B cell (primary cell): ENCODE measurements around the gene SLC25A34. TPM values are rescaled to one million over a fixed set of nuclear protein-coding genes. Genes with fewer than 3 reads are reported as not detected.
"Not testable (repeated sequence)": the region's sequence is repeated elsewhere in the genome, so short reads cannot be mapped to it uniquely, and the experiment has no call there.

ENCODE experiments used
- ATAC-seq: fragments of 200-7000 bp; cut with Tn5 transposase; one replicate; pipeline ENCODE4 v1.10.0; 2021; ENCODE audit warnings: low read depth, mild to moderate bottlenecking, moderate number of reproducible peaks, moderate library complexity
- CTCF ChIA-PET: fragments of 350-600 bp; sonication (Branson Sonifier 250); formaldehyde crosslinking; loops from one replicate; lab custom pipeline; 2021; ENCODE audit warnings: antibody characterized with exemption, inconsistent platforms; lab: Charles Lee
- POLR2A ChIA-PET: fragments of 350-600 bp; sonication (Branson Sonifier 250); formaldehyde crosslinking; loops from one replicate; lab custom pipeline; 2021; ENCODE audit warnings: antibody characterized with exemption; lab: Charles Lee
- DNase-seq: peaks from one replicate; pipeline ENCODE4 v3.0.0; 2013
- H2AFZ ChIP-seq: 2 replicates; pipeline ENCODE4 v1.6.1; 2012; ENCODE audit warnings: mild to moderate bottlenecking, low read depth, low read length; ENCODE audit not compliant: insufficient read depth, poor library complexity, severe bottlenecking
- H3K27ac ChIP-seq, 2 donors: 1 replicate in 1 of 2; 2 replicates in 1 of 2; pipeline ENCODE4 v1.5.1; 2012 to 2013; ENCODE audit warnings: low read length in 2 of 2, mild to moderate bottlenecking in 2 of 2, moderate library complexity in 1 of 2
- H3K27me3 ChIP-seq, 4 experiments: fragments of 200-600 bp in 1 of 4; sonication (generic) in 1 of 4; replicated peaks in 1 of 4; 1 replicate in 2 of 4; 2 replicates in 2 of 4; pipeline versions ENCODE4 v1.6.1 to v1.7.0; 2013 to 2016; ENCODE audit warnings: low read length in 3 of 4, mild to moderate bottlenecking in 2 of 4, mixed read lengths in 1 of 4, moderate library complexity in 1 of 4; ENCODE audit not compliant: insufficient read depth in 4 of 4, control insufficient read depth in 3 of 4; ENCODE audit errors: control extremely low read depth in 1 of 4
- H3K36me3 ChIP-seq, 2 experiments: replicated peaks in 1 of 2; 1 replicate in 1 of 2; 2 replicates in 1 of 2; pipeline versions ENCODE4 v1.6.1 to v1.7.1; 2013; ENCODE audit warnings: low read length in 1 of 2; ENCODE audit not compliant: insufficient read depth in 2 of 2, control insufficient read depth in 1 of 2; ENCODE audit errors: control extremely low read depth in 1 of 2, extremely low read depth in 1 of 2
- H3K4me1 ChIP-seq, 2 donors: fragments of 200-600 bp in 1 of 2; sonication (generic) in 1 of 2; 1 replicate in 1 of 2; 2 replicates in 1 of 2; pipeline versions ENCODE4 v1.5.1 to v1.6.1; 2013 to 2017; ENCODE audit warnings: low read length in 2 of 2; ENCODE audit not compliant: control insufficient read depth in 2 of 2, insufficient read depth in 2 of 2
- H3K4me2 ChIP-seq: replicated peaks from 2 replicates; pipeline ENCODE3; 2012; ENCODE audit warnings: mild to moderate bottlenecking, low read depth, low read length; ENCODE audit not compliant: poor library complexity, severe bottlenecking
- H3K4me3 ChIP-seq, 5 experiments: fragments of 200-600 bp in 1 of 5; sonication (generic) in 1 of 5; 1 replicate in 3 of 5; 2 replicates in 2 of 5; pipeline versions ENCODE4 v1.5.1 to v1.7.0; 2011 to 2016; ENCODE audit warnings: low read length in 4 of 5, mild to moderate bottlenecking in 4 of 5, low read depth in 2 of 5, control low read depth in 1 of 5, moderate library complexity in 1 of 5; ENCODE audit not compliant: insufficient read depth in 1 of 5; ENCODE audit errors: control extremely low read depth in 1 of 5, extremely low read depth in 1 of 5
- H3K79me2 ChIP-seq: fragments of 200-600 bp; sonication (generic); one replicate; pipeline ENCODE4 v1.6.0; 2016; ENCODE audit warnings: low read length; ENCODE audit not compliant: control insufficient read depth, insufficient read depth
- H3K9ac ChIP-seq: fragments of 200-600 bp; sonication (generic); 2 replicates; pipeline ENCODE4 v1.6.1; 2017; ENCODE audit warnings: mild to moderate bottlenecking, low read length, moderate library complexity
- H3K9me3 ChIP-seq, 3 donors: one replicate each; pipeline versions ENCODE4 v1.6.1 to v1.7.1; 2013; ENCODE audit warnings: low read length in 2 of 3; ENCODE audit not compliant: control insufficient read depth in 2 of 3, insufficient read depth in 1 of 3; ENCODE audit errors: control extremely low read depth in 1 of 3
- H4K20me1 ChIP-seq: 2 replicates; pipeline ENCODE4 v1.6.0; 2012; ENCODE audit warnings: mild to moderate bottlenecking, low read length; ENCODE audit not compliant: insufficient read depth, control insufficient read depth, poor library complexity, severe bottlenecking
- H3K27ac Mint-ChIP-seq: one replicate; pipeline ENCODE4 v1.8.0; 2021; ENCODE audit warnings: mixed read lengths
- H3K27me3 Mint-ChIP-seq: one replicate; pipeline ENCODE4 v1.8.0; 2021; ENCODE audit warnings: mixed read lengths
- H3K4me1 Mint-ChIP-seq: one replicate; pipeline ENCODE4 v1.8.0; 2021; ENCODE audit warnings: mixed read lengths
- H3K4me3 Mint-ChIP-seq: one replicate; pipeline ENCODE4 v1.8.0; 2021; ENCODE audit warnings: mixed read lengths
- H3K9me3 Mint-ChIP-seq: one replicate; pipeline ENCODE4 v1.8.0; 2022; ENCODE audit warnings: mixed read lengths; ENCODE audit not compliant: insufficient read depth
- CTCF ChIP-seq: fragments of 200-600 bp; IDR thresholded peaks from one replicate; pipeline ENCODE4 v1.8.0; 2022; ENCODE audit warnings: antibody characterized with exemption, mild to moderate bottlenecking
- EZH2 ChIP-seq: IDR thresholded peaks from 2 replicates; pipeline ENCODE4 v1.6.1; 2012; ENCODE audit warnings: borderline replicate concordance, low read depth, mild to moderate bottlenecking, moderate library complexity, low read length; ENCODE audit not compliant: insufficient read depth, poor library complexity, severe bottlenecking
- WGBS: methylation state at CpG from one replicate; pipeline ENCODE4 v1.1.5; 2013; ENCODE audit warnings: missing lambda C conversion rate; ENCODE audit not compliant: insufficient coverage; 5-methylcytosine and 5-hydroxymethylcytosine counted together
- intact Hi-C: fragments of 100-400 bp; cut with micrococcal nuclease; formaldehyde crosslinking; loops from one replicate; pipeline ENCODE4 v1.10.0; 2022
- polyA plus RNA-seq: library from polyadenylated mRNA; depleted of rRNA; stranded (reverse); fragments of >200 nt; gene quantifications from 2 replicates; pipeline ENCODE4 v1.2.3, GENCODE V29; 2012
- total RNA-seq, 2 donors: library from RNA; stranded (reverse); fragments of 120-200 nt in 1 of 2; gene quantifications; 1 replicate in 1 of 2; 2 replicates in 1 of 2; pipeline versions ENCODE4 v1.2.3 to v1.2.4, GENCODE V29; 2013 to 2022

The SLC25A34 gene
- total and polyA plus RNA-seq, 2 donors (not counting 1 experiment from before 2014, with no cell fraction given) = 4.6 to 5.4 TPM

DNA sequence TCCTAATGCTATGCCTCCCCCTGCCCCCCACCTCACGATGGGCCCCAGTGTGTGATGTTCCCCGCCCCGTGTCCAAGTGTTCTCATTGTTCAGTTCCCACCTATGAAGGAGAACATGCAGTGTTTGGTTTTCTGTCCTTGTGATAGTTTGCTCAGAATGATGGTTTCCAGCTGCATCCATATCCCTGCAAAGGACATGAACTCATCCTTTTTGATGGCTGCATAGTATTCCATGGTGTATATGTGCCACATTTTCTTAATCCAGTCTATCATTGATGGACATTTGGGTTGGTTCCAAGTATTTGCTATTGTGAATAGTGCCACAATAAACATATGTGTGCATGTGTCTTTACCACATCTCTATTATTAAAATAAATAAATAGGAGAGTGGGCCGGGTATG, 36.7 kb upstream of the SLC25A34 start:
- Histone ChIP-seq H3K4me1 (peaks cover 37 to 51% of the 10 kb centered on the region in 2 donors), H4K20me1 (peaks cover 39% of the 10 kb centered on the region), H3K79me2 (peaks cover 75% of the 10 kb centered on the region)
- H3K9me3 Mint-ChIP-seq, H3K4me2 ChIP-seq, H3K27me3 ChIP-seq, DNase-seq, H3K4me3 ChIP-seq, CTCF ChIA-PET, H3K9me3 ChIP-seq, H3K36me3 ChIP-seq, H3K9ac ChIP-seq, H3K27ac ChIP-seq, H3K27me3 Mint-ChIP-seq, ATAC-seq, POLR2A ChIA-PET, H2AFZ ChIP-seq: not testable (repeated sequence)
- intact Hi-C loops = loop anchor here (5.0 to 10.0 kb wide), 2 partner anchors 42 to 145 kb away; partner anchors contain the start of gene SPEN
- Mint-ChIP-seq H3K27ac (peak overlapping the region; percentile 82), H3K4me3 (peak overlapping the region; percentile 37), H3K4me1 (peaks cover 58% of the 10 kb centered on the region)
- no CpG with 5 or more reads among the region's 4 CpGs for WGBS

DNA sequence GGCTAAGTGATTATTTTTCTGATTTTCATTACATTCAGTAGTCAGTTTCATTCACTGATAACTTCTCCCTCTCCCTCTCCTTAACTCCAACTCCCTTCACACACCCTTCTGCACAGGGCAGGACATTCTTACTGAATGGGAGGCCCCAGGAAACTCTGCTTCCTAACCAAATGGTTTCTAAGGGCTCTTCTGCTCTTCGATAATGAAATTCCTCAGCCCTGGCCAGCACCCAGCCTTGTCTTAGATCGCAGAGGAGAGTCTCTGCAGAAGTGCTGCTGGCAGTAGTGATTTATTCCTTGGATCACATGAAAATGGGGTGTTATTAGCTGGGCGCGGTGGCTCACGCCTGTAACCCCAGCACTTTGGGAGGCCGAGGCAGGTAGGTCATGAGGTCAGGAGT, 35.5 kb upstream of the SLC25A34 start:
- Mint-ChIP-seq H3K27me3 (no peaks in the 10 kb centered on the region), H3K4me1 (peaks cover 51% of the 10 kb centered on the region)
- 92% methylated on average over 2 of the region's 6 CpGs for WGBS

More for the DNA sequence above, 35.5 kb upstream of the SLC25A34 start:
- Histone ChIP-seq H3K9me3 (no peaks in the 10 kb centered on the region), H3K4me1 (peaks cover 31 to 44% of the 10 kb centered on the region in 2 donors), H3K36me3 (peaks cover 5 to 12% of the 10 kb centered on the region in 2 experiments), H3K4me3 (no peak overlapping the region), H2AFZ (no peak overlapping the region), H3K27ac (no peak overlapping the region), H3K79me2 (peaks cover 75% of the 10 kb centered on the region), H3K4me2 (no peak overlapping the region), H4K20me1 (peaks cover 50% of the 10 kb centered on the region), H3K27me3 (no peaks in the 10 kb centered on the region), H3K9ac (no peak overlapping the region)
- Mint-ChIP-seq H3K9me3 (no peaks in the 10 kb centered on the region), H3K27ac (peak overlapping the region; percentile 50), H3K4me3 (no peak overlapping the region)
- DNase-seq (no peak), ATAC-seq (no peak)
- POLR2A ChIA-PET = interaction anchor here (0.7 kb wide), 1 partner anchor 21 kb away, joined by 13 read pairs; no protein-coding TSS in a partner anchor
- TF ChIP-seq EZH2 (no peak), CTCF (no peak)
- intact Hi-C loops = no loop called here
- CTCF ChIA-PET = no interaction called here
